ENCODE measurements around the gene SORCS3.

DNA sequence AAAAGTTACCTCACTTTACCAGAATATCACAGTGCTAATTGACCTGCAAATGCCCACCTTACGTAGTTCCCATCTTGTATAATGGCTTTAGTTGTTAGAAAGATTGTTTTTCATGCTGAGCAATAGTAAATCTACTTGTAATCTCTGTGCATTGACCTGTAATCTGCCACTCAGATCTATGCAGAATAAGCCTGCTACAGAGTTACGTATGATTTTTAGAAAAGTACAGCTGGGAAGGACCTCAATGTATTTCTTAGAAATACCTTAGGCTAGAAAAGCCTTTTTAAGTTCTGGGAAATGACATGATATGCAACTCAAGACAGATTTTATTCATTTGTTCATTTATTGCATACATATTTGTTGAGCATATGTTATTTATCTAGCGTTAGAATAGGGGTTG, 530.9 kb downstream of the SORCS3 start:
- TF ChIP-seq, protein P1, sequence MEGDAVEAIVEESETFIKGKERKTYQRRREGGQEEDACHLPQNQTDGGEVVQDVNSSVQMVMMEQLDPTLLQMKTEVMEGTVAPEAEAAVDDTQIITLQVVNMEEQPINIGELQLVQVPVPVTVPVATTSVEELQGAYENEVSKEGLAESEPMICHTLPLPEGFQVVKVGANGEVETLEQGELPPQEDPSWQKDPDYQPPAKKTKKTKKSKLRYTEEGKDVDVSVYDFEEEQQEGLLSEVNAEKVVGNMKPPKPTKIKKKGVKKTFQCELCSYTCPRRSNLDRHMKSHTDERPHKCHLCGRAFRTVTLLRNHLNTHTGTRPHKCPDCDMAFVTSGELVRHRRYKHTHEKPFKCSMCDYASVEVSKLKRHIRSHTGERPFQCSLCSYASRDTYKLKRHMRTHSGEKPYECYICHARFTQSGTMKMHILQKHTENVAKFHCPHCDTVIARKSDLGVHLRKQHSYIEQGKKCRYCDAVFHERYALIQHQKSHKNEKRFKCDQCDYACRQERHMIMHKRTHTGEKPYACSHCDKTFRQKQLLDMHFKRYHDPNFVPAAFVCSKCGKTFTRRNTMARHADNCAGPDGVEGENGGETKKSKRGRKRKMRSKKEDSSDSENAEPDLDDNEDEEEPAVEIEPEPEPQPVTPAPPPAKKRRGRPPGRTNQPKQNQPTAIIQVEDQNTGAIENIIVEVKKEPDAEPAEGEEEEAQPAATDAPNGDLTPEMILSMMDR (IDR thresholded peaks at IDR 0.05): no peak
- TF ChIP-seq ZNF671 (CRISPR knock-in tag; IDR thresholded peaks at IDR 0.05) (no peak), ZNF263 (CRISPR knock-in tag; IDR thresholded peaks at IDR 0.05; ENCODE audit: low read depth) (no peak), FOXP1 (CRISPR knock-in tag; IDR thresholded peaks at IDR 0.05; ENCODE audit: borderline replicate concordance) (no peak), ZNF423 (CRISPR knock-in tag; IDR thresholded peaks at IDR 0.05) (no peak), ZNF219 (CRISPR knock-in tag; IDR thresholded peaks at IDR 0.05; ENCODE audit: borderline replicate concordance) (no peak), IRF2 (CRISPR knock-in tag; IDR thresholded peaks at IDR 0.05; ENCODE audit: borderline replicate concordance, low read depth) (no peak), ELF4 (CRISPR knock-in tag; IDR thresholded peaks at IDR 0.05; ENCODE audit: low read depth) (no peak), TCF7 (CRISPR knock-in tag; IDR thresholded peaks at IDR 0.05; ENCODE audit: low read depth) (no peak)
- TF ChIP-seq, protein P2, sequence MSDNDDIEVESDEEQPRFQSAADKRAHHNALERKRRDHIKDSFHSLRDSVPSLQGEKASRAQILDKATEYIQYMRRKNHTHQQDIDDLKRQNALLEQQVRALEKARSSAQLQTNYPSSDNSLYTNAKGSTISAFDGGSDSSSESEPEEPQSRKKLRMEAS (CRISPR knock-in tag; IDR thresholded peaks at IDR 0.05): no peak
- TF ChIP-seq, protein P3, sequence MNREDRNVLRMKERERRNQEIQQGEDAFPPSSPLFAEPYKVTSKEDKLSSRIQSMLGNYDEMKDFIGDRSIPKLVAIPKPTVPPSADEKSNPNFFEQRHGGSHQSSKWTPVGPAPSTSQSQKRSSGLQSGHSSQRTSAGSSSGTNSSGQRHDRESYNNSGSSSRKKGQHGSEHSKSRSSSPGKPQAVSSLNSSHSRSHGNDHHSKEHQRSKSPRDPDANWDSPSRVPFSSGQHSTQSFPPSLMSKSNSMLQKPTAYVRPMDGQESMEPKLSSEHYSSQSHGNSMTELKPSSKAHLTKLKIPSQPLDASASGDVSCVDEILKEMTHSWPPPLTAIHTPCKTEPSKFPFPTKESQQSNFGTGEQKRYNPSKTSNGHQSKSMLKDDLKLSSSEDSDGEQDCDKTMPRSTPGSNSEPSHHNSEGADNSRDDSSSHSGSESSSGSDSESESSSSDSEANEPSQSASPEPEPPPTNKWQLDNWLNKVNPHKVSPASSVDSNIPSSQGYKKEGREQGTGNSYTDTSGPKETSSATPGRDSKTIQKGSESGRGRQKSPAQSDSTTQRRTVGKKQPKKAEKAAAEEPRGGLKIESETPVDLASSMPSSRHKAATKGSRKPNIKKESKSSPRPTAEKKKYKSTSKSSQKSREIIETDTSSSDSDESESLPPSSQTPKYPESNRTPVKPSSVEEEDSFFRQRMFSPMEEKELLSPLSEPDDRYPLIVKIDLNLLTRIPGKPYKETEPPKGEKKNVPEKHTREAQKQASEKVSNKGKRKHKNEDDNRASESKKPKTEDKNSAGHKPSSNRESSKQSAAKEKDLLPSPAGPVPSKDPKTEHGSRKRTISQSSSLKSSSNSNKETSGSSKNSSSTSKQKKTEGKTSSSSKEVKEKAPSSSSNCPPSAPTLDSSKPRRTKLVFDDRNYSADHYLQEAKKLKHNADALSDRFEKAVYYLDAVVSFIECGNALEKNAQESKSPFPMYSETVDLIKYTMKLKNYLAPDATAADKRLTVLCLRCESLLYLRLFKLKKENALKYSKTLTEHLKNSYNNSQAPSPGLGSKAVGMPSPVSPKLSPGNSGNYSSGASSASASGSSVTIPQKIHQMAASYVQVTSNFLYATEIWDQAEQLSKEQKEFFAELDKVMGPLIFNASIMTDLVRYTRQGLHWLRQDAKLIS (CRISPR knock-in tag; IDR thresholded peaks at IDR 0.05; ENCODE audit: borderline replicate concordance): no peak

Data from WTC11 (cell line).